ACC112 (cell line): ENCODE results near the gene CACNA2D2.

Source experiments
- H2AFZ ChIP-seq: fragments of 200-600 bp; sonication (generic); one replicate; pipeline ENCODE4 v1.6.0; 2017; ENCODE audit warnings: antibody characterized with exemption, low read length; ENCODE audit not compliant: unreplicated experiment
- H3K27ac ChIP-seq: fragments of 200-600 bp; sonication (generic); 2 replicates; pipeline ENCODE4 v1.5.1; 2014; ENCODE audit warnings: low read depth, mild to moderate bottlenecking, antibody characterized with exemption, low read length, moderate library complexity
- H3K27me3 ChIP-seq: fragments of 200-600 bp; sonication (generic); 2 replicates; pipeline ENCODE4 v1.6.1; 2014; ENCODE audit warnings: mild to moderate bottlenecking, antibody characterized with exemption, low read length, moderate library complexity, mixed read lengths; ENCODE audit not compliant: insufficient read depth
- H3K36me3 ChIP-seq: fragments of 200-600 bp; sonication (generic); 2 replicates; pipeline ENCODE4 v1.6.1; 2016; ENCODE audit warnings: mild to moderate bottlenecking, antibody characterized with exemption, low read length, moderate library complexity, mixed read lengths; ENCODE audit not compliant: insufficient read depth
- H3K4me1 ChIP-seq: fragments of 200-600 bp; sonication (generic); one replicate; pipeline ENCODE4 v1.6.1; 2016; ENCODE audit warnings: low read length, mixed read lengths; ENCODE audit not compliant: insufficient read depth, unreplicated experiment, control insufficient read depth
- H3K4me3 ChIP-seq: fragments of 200-600 bp; sonication (generic); 2 replicates; pipeline ENCODE4 v1.5.1; 2014; ENCODE audit warnings: mild to moderate bottlenecking, low read depth, low read length
- H3K79me2 ChIP-seq: fragments of 200-600 bp; sonication (generic); one replicate; pipeline ENCODE4 v1.6.0; 2016; ENCODE audit warnings: low read length; ENCODE audit not compliant: control insufficient read depth, unreplicated experiment, insufficient read depth

CACNA2D2 gene

GRCh38 chr3:50525191-50525910, 21.9 kb upstream of the CACNA2D2 start:
- Histone ChIP-seq H3K27ac (no peak overlapping the region), H3K4me1 (no peaks in the 10 kb centered on the region), H3K27me3 (peaks cover 48% of the 10 kb centered on the region), H3K36me3 (no peaks in the 10 kb centered on the region), H3K4me3 (no peak overlapping the region), H2AFZ (no peak overlapping the region), H3K79me2 (no peaks in the 10 kb centered on the region)

GRCh38 chr3:50524746-50525145, 21.3 kb upstream of the CACNA2D2 start:
- Histone ChIP-seq H3K4me3 (no peak overlapping the region), H3K36me3 (no peaks in the 10 kb centered on the region), H3K4me1 (no peaks in the 10 kb centered on the region), H2AFZ (no peak overlapping the region), H3K79me2 (no peaks in the 10 kb centered on the region), H3K27ac (no peak overlapping the region), H3K27me3 (peaks cover 42% of the 10 kb centered on the region)

GRCh38 chr3:50523279-50523811, 19.9 kb upstream of the CACNA2D2 start:
- H2AFZ ChIP-seq, result no peak overlapping the region
- no peak overlapping the region for H3K27ac ChIP-seq
- H3K4me3 ChIP-seq, result no peak overlapping the region
- H3K79me2 ChIP-seq, result no peaks in the 10 kb centered on the region
- no peaks in the 10 kb centered on the region for H3K4me1 ChIP-seq
- peaks cover 37% of the 10 kb centered on the region for H3K27me3 ChIP-seq
- no peaks in the 10 kb centered on the region for H3K36me3 ChIP-seq

- H2AFZ ChIP-seq, result no peak overlapping the region
- H3K4me3 ChIP-seq, result no peak overlapping the region
- peaks cover 32% of the 10 kb centered on the region for H3K27me3 ChIP-seq
- H3K4me1 ChIP-seq, result no peaks in the 10 kb centered on the region
- no peaks in the 10 kb centered on the region for H3K36me3 ChIP-seq
- no peaks in the 10 kb centered on the region for H3K79me2 ChIP-seq
- H3K27ac ChIP-seq, result no peak overlapping the region
Observed at GRCh38 chr3:50521572-50521971, 18.1 kb upstream of the CACNA2D2 start.

GRCh38 chr3:50520849-50521248, 17.4 kb upstream of the CACNA2D2 start:
- Histone ChIP-seq H3K27ac (no peak overlapping the region), H3K27me3 (peaks cover 32% of the 10 kb centered on the region), H3K79me2 (no peaks in the 10 kb centered on the region), H3K4me1 (peaks cover 3% of the 10 kb centered on the region), H3K4me3 (no peak overlapping the region), H3K36me3 (no peaks in the 10 kb centered on the region), H2AFZ (no peak overlapping the region)

- no peaks in the 10 kb centered on the region for H3K36me3 ChIP-seq
- no peak overlapping the region for H3K4me3 ChIP-seq
- peaks cover 5% of the 10 kb centered on the region for H3K4me1 ChIP-seq
- peaks cover 37% of the 10 kb centered on the region for H3K27me3 ChIP-seq
- no peaks in the 10 kb centered on the region for H3K79me2 ChIP-seq
- no peak overlapping the region for H2AFZ ChIP-seq
- no peak overlapping the region for H3K27ac ChIP-seq
Observed at GRCh38 chr3:50519471-50520089, 16.1 kb upstream of the CACNA2D2 start.

GRCh38 chr3:50518436-50518835, 15.0 kb upstream of the CACNA2D2 start:
- Histone ChIP-seq H3K27me3 (peaks cover 44% of the 10 kb centered on the region), H3K4me3 (no peak overlapping the region), H3K79me2 (no peaks in the 10 kb centered on the region), H3K4me1 (peaks cover 5% of the 10 kb centered on the region), H2AFZ (no peak overlapping the region), H3K36me3 (no peaks in the 10 kb centered on the region), H3K27ac (no peak overlapping the region)

GRCh38 chr3:50517721-50518206, 14.3 kb upstream of the CACNA2D2 start:
- H3K4me3 ChIP-seq, result no peak overlapping the region
- H3K79me2 ChIP-seq, result no peaks in the 10 kb centered on the region
- H3K27me3 ChIP-seq, result peaks cover 45% of the 10 kb centered on the region
- H3K27ac ChIP-seq, result no peak overlapping the region
- H3K36me3 ChIP-seq, result no peaks in the 10 kb centered on the region
- H3K4me1 ChIP-seq, result peaks cover 5% of the 10 kb centered on the region
- no peak overlapping the region for H2AFZ ChIP-seq

- no peak overlapping the region for H3K27ac ChIP-seq
- no peaks in the 10 kb centered on the region for H3K79me2 ChIP-seq
- H3K4me1 ChIP-seq, result peaks cover 5% of the 10 kb centered on the region
- H3K36me3 ChIP-seq, result no peaks in the 10 kb centered on the region
- no peak overlapping the region for H2AFZ ChIP-seq
- no peak overlapping the region for H3K4me3 ChIP-seq
- peaks cover 37% of the 10 kb centered on the region for H3K27me3 ChIP-seq
Observed at GRCh38 chr3:50516440-50516871, 13.0 kb upstream of the CACNA2D2 start.

- Histone ChIP-seq H3K27ac (no peak overlapping the region), H3K27me3 (peaks cover 32% of the 10 kb centered on the region), H3K36me3 (no peaks in the 10 kb centered on the region), H3K79me2 (no peaks in the 10 kb centered on the region), H3K4me3 (no peak overlapping the region), H3K4me1 (peaks cover 5% of the 10 kb centered on the region), H2AFZ (no peak overlapping the region)
Observed at GRCh38 chr3:50515565-50516439, 12.4 kb upstream of the CACNA2D2 start.
